Effector memory CD8-positive, alpha-beta T cell (primary cell): ENCODE measurements around the gene ZNF592.
A peak's percentile ranks its signal among the peaks of the same experiment; 100 is the strongest.
"Not testable (repeated sequence)": the region's sequence is repeated elsewhere in the genome, so short reads cannot be mapped to it uniquely, and the experiment has no call there.

Source experiments
- ATAC-seq: fragments of 150-1000 bp; cut with Tn5 transposase; replicated peaks from 2 replicates; pipeline ENCODE4 v1.10.0; 2021; ENCODE audit warnings: mild to moderate bottlenecking, moderate library complexity
- DNase-seq, 3 experiments: peaks; one replicate each; pipeline ENCODE4 v3.0.0; 2021
- H3K27ac Mint-ChIP-seq, 2 donors: one replicate each; pipeline ENCODE4 v1.8.0; 2022; ENCODE audit warnings: mild to moderate bottlenecking in 2 of 2, mixed read lengths in 2 of 2, moderate library complexity in 2 of 2
- H3K27me3 Mint-ChIP-seq, 2 donors: one replicate each; pipeline ENCODE4 v1.8.0; 2022; ENCODE audit warnings: mixed read lengths in 2 of 2
- H3K36me3 Mint-ChIP-seq: one replicate; pipeline ENCODE4 v1.8.0; 2022; ENCODE audit warnings: mild to moderate bottlenecking, moderate library complexity, mixed read lengths; ENCODE audit not compliant: insufficient read depth
- H3K4me1 Mint-ChIP-seq, 2 donors: one replicate each; pipeline ENCODE4 v1.8.0; 2022; ENCODE audit warnings: low read depth in 2 of 2, mixed read lengths in 2 of 2
- H3K4me3 Mint-ChIP-seq, 2 donors: one replicate each; pipeline ENCODE4 v1.8.0; 2022; ENCODE audit warnings: mild to moderate bottlenecking in 2 of 2, mixed read lengths in 2 of 2, moderate library complexity in 2 of 2
- H3K9me3 Mint-ChIP-seq, 2 donors: one replicate each; pipeline ENCODE4 v1.8.0; 2022; ENCODE audit warnings: mixed read lengths in 2 of 2

ZNF592 gene

DNA sequence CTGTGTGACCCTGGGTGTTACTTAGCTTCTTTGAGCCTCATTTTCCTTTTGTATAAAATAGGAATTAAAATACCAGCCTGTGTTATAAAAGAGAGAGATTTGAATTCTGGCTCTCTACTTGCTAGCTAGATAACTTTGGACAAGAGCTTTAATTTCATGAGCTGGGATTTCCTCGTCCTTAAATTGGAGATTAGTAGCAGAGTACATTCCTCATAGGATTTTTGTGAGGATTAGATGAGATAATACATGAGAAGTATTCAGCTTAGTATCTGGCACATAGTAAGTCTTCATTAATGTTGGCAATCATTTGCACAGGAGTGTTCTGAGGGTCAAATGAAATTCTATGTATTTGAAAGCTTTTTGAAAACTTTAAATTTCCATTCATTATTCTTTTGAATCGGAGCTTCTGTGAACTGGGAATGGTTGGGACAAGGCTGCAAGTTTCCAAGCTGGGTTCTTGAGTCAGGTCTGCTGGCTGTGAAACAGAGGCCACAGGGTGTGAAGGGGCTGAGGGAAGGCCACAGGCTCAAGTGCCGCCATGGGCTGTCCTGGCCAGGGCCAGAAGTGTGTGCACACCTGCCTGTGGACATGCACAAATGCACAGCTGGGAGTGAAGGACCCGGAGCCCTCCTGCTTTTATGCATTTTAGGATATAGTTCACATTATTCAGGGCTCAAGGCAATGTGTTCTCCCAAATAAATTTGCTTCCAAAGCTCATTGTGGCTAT lies 86.0 kb downstream of the ZNF592 start:
- H3K27ac Mint-ChIP-seq, result no peak overlapping the region
- ATAC-seq, result no peak
- H3K9me3 Mint-ChIP-seq, result no peaks in the 10 kb centered on the region
- H3K4me1 Mint-ChIP-seq, result no peaks in the 10 kb centered on the region
- H3K4me3 Mint-ChIP-seq, result no peak overlapping the region
- H3K27me3 Mint-ChIP-seq, result peaks cover 17 to 41% of the 10 kb centered on the region in 2 donors
- peaks cover 2% of the 10 kb centered on the region for H3K36me3 Mint-ChIP-seq
- DNase-seq, result no peak

DNA sequence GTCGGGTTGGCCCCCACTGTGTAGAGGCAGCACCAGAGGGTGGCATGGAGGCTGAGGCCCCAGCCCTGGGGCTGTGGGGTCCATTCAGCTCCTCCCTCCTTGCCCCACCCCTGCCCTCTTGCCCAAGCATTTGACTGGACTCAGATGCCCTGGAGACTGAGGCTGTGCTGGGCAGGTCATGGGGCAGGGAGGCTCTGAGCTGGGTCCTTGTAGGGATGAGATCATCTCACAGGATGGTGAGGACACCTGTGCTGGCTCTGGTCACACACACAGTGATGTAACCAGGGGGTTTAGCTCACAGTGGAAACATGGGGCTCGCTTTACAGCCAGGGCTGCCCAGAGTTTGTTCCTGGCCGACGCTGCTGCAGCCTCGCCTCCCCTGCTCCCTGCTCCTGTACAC lies 86.6 kb downstream of the ZNF592 start:
- DNase-seq (no peak), ATAC-seq (no peak)
- Mint-ChIP-seq H3K9me3 (no peaks in the 10 kb centered on the region), H3K27me3 (peaks cover 17 to 37% of the 10 kb centered on the region in 2 donors), H3K36me3 (peaks cover 2% of the 10 kb centered on the region), H3K27ac (no peak overlapping the region), H3K4me1 (no peaks in the 10 kb centered on the region), H3K4me3 (no peak overlapping the region)

DNA sequence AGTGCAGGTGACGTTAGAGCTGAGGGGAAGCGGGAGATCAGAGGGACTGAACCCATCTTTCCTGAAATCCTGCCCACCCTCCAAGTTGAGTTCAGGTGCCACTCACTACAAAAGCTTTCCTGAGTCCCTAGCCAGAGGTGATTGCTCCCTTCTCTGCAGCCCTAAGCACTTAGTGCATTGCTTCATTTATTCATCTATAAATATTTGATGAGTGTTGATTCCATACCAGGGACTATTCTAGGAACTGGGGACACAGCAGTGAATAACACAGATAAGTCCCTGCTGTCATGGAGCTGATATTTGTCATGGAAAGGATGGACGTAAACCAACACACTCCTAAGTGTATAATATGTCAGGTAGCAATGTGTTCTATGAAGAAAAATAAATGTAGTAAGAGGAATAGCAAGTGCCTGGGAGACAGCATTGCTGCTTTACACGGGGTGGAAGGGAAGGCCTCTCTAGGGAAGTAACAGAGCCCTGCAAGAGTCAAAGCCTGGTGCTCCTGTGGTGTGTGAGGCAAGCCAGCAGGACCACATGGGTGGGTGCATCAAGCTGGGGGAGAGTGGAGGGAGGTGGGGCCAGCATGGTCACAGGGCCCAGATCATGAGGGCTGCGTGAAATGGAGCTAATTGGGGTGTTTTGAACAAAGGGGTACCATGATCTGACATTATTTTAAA lies 87.4 kb downstream of the ZNF592 start:
- no peaks in the 10 kb centered on the region for H3K9me3 Mint-ChIP-seq
- ATAC-seq (no peak), DNase-seq (no peak)
- no peaks in the 10 kb centered on the region for H3K4me1 Mint-ChIP-seq
- no peak overlapping the region for H3K4me3 Mint-ChIP-seq
- peaks cover 18 to 31% of the 10 kb centered on the region in 2 donors for H3K27me3 Mint-ChIP-seq
- H3K36me3 Mint-ChIP-seq, result no peaks in the 10 kb centered on the region
- H3K27ac Mint-ChIP-seq, result no peak overlapping the region

DNA sequence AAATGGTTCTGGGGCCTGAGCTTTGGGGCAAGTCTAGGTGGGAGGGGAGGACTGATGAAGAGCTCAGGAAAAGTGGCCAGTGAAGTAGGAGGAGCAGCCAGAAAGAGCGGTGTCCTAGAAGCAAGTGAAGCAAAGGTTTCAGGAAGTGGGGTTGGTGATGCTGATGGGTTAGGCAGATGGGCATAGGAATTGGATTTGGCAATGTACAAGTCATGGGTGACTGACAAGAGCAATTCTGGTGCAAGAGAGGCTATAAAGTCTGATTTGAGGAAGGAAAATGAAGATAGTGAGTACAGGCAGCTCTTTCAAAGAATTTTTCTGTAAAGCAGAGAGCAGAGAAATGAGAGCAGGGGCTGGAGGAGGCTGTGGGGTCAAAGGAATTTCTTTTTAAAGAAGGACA lies 88.5 kb downstream of the ZNF592 start:
- Mint-ChIP-seq H3K27ac (no peak overlapping the region), H3K36me3 (no peaks in the 10 kb centered on the region), H3K9me3 (no peaks in the 10 kb centered on the region), H3K27me3 (peaks cover 28 to 32% of the 10 kb centered on the region in 2 donors), H3K4me1 (no peaks in the 10 kb centered on the region), H3K4me3 (no peak overlapping the region)
- no peak for ATAC-seq
- DNase-seq, result no peak

DNA sequence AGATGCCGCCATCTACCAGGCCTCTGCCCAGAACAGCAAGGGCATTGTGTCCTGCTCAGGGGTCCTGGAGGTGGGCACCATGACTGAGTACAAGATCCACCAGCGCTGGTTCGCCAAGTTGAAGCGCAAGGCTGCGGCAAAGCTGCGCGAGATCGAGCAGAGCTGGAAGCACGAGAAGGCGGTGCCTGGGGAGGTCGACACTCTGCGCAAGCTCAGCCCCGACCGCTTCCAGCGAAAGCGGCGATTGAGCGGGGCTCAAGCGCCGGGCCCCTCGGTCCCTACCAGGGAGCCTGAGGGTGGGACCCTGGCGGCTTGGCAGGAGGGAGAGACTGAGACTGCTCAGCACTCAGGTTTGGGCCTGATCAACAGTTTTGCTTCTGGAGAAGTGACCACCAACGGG lies 91.3 kb downstream of the ZNF592 start:
- H3K27ac Mint-ChIP-seq, result no peak overlapping the region
- DNase-seq (no peak), ATAC-seq (no peak)
- H3K4me1 Mint-ChIP-seq, result no peaks in the 10 kb centered on the region
- H3K4me3 Mint-ChIP-seq, result no peak overlapping the region
- H3K9me3 Mint-ChIP-seq, result no peaks in the 10 kb centered on the region
- H3K36me3 Mint-ChIP-seq, result no peaks in the 10 kb centered on the region
- H3K27me3 Mint-ChIP-seq, result peaks cover 28 to 32% of the 10 kb centered on the region in 2 donors

DNA sequence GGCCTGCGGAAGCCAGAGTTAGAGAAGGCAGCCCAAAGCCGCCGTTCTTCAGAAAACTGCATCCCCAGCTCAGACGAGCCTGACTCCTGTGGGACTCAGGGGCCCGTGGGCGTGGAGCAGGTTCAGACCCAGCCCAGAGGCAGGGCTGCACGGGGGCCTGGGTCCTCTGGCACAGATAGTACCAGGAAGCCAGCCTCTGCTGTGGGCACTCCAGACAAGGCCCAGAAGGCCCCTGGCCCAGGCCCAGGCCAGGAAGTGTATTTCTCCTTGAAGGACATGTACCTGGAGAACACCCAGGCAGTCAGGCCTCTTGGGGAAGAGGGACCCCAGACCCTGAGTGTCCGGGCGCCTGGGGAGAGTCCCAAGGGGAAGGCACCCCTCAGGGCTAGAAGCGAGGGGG lies 91.9 kb downstream of the ZNF592 start:
- DNase-seq (no peak), ATAC-seq (no peak)
- Mint-ChIP-seq H3K27ac (no peak overlapping the region), H3K36me3 (no peaks in the 10 kb centered on the region), H3K9me3 (no peaks in the 10 kb centered on the region), H3K27me3 (peaks cover 27 to 28% of the 10 kb centered on the region in 2 donors), H3K4me3 (no peak overlapping the region), H3K4me1 (no peaks in the 10 kb centered on the region)

DNA sequence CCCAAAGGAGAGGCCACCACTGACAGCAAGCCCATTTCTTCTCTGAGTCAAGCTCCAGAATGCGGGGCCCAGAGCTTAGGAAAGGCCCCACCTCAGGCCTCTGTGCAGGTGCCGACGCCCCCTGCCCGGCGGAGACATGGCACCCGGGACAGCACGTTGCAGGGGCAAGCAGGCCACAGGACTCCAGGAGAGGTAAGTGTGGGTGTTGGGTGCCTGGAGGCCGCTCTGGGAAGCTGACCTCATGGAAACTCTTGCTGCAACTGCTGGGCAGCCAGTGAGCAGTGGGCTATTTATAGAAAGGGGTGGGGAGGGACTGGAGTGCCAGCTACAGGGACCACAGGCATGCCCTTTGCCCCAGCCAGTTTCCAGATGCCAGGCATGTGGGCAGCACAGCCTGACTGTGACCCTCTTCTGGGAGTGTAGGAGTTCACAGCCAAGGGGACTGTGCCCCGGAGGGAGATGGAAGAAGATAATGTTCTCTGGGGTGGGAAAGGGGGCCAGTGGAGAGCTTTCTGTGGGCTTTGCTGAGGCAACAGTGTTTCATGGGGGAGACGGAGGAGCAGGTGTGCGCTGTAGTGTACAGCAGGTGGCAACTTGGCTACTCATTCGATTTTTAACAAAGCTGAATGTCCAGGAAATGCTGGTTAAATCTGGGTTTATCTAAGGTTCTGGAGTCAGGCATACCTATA lies 92.5 kb downstream of the ZNF592 start:
- Mint-ChIP-seq H3K27ac (peak overlapping the region in 1 of 2 donors; percentile 44), H3K4me3 (no peak overlapping the region), H3K4me1 (no peaks in the 10 kb centered on the region), H3K36me3 (no peaks in the 10 kb centered on the region), H3K9me3 (no peaks in the 10 kb centered on the region), H3K27me3 (peaks cover 22 to 23% of the 10 kb centered on the region in 2 donors)
- ATAC-seq (no peak), DNase-seq (no peak)

DNA sequence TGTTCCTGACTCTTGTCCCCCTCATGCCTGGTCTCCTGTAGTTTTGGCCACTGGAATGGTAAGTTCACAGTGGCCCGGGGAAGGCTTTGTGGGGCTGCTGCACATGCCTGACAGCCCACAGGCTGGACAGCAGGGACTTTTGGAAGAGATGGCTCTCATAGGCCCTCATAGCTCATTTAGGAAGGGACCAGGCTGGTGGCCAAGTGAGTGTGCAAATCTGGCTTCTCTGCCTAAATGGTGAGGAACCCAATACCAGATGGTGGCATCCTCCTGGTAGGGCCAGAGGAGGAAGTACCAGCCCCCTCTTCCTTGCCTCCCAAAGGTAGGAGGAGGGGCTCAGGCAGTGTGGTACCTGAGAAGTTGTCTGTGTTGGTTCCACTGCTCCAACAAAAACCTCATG lies 94.4 kb downstream of the ZNF592 start:
- H3K27ac Mint-ChIP-seq, result peak overlapping the region in 1 of 2 donors; percentile 44
- peaks cover 2% of the 10 kb centered on the region for H3K36me3 Mint-ChIP-seq
- H3K4me1 Mint-ChIP-seq, result no peaks in the 10 kb centered on the region
- H3K9me3 Mint-ChIP-seq, result peaks cover 0 to 7% of the 10 kb centered on the region in 2 donors
- no peak overlapping the region for H3K4me3 Mint-ChIP-seq
- no peak for ATAC-seq
- DNase-seq, result no peak
- H3K27me3 Mint-ChIP-seq, result peaks cover 13 to 17% of the 10 kb centered on the region in 2 donors

DNA sequence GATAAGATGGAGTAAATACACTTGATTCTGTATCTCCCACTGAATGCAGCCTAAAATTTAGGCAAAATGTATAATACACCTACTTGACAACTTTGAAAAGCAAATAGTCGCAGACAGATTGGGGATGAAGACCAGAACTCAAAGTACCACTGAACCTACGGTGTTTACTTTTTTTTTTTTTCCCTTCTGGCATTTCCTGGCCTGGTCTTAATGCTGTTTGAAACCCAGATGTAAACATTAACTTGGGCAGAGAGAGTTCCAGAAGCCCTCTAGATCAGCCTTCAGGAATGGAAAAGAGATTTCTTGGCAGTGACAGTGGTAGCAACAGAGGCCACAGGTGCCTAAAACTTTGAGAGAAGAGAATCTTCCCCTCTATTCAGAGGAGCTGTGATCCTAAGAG lies 96.6 kb downstream of the ZNF592 start:
- DNase-seq, result no peak
- H3K4me1 Mint-ChIP-seq, result no peaks in the 10 kb centered on the region
- H3K9me3 Mint-ChIP-seq, result peaks cover 0 to 14% of the 10 kb centered on the region in 2 donors
- no peak overlapping the region for H3K27ac Mint-ChIP-seq
- ATAC-seq, result no peak
- H3K4me3 Mint-ChIP-seq, result no peak overlapping the region
- peaks cover 3% of the 10 kb centered on the region for H3K36me3 Mint-ChIP-seq
- H3K27me3 Mint-ChIP-seq, result peaks cover 10 to 12% of the 10 kb centered on the region in 2 donors

DNA sequence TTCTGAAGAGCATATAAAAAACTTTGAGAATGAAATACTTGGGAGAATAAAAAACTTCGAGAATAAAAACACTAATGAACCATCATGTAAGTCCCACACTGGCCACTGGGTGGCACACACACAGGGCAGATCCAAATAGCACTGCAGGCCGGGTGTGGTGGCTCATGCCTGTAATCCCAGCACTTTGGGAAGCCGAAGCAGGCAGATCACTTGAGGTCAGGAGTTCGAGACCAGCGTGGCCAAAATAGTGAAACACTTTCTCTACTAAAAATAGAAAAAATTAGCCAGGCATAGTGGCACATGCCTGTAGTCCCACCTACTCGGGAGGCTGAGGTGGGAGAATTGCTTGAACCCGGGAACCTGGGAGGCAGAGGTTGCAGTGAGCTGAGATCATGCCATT lies 97.2 kb downstream of the ZNF592 start:
- not testable (repeated sequence) for H3K27ac Mint-ChIP-seq, H3K4me1 Mint-ChIP-seq, H3K4me3 Mint-ChIP-seq, H3K36me3 Mint-ChIP-seq
- Mint-ChIP-seq H3K9me3 (peaks cover 0 to 14% of the 10 kb centered on the region in 2 donors), H3K27me3 (peaks cover 10 to 12% of the 10 kb centered on the region in 2 donors)
- ATAC-seq, result peak; percentile 53
- peak; percentile 14 to 41 (median 21) for DNase-seq

DNA sequence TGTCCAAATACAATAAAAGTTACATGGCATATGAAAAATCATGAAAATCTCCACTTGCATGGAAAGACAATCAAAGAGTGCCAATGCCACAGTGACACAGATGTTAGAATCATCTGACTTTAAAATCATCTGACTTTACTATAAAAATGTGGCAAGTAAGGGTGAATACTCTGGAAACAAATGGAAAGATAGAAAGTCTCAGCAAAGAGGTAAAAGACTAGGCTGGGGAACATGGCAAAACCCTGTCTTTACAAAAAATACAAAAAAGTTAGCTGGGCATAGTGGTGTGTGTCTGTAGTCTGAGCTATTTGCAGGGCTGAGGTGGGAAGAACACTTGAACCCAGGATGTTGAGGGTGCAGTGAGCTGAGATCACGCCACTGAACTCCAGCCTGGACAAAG lies 97.9 kb downstream of the ZNF592 start:
- Mint-ChIP-seq H3K4me3 (no peak overlapping the region), H3K4me1 (no peaks in the 10 kb centered on the region), H3K27me3 (peaks cover 5 to 6% of the 10 kb centered on the region in 2 donors), H3K27ac (no peak overlapping the region), H3K9me3 (peaks cover 0 to 14% of the 10 kb centered on the region in 2 donors), H3K36me3 (peaks cover 3% of the 10 kb centered on the region)
- ATAC-seq (no peak), DNase-seq (no peak)

DNA sequence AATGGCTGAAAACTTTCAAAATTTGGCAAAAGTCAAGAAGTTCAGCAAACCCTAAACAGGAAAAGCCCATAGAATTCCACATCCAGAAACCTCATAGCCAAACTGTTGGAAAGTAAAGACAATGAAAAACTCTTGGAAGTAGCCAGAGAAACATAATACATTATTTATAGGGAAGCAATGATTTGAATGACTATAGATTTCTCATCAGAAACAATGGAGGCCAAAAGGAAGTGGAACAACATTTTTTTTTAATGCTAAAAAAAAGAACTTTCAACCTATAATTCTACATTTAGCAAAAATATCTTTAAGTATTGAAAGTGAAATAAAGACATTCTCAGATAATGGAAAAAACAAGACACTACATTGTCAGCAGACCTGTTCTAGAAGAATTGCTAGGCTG lies 99.0 kb downstream of the ZNF592 start:
- Mint-ChIP-seq H3K27me3 (no peaks in the 10 kb centered on the region), H3K36me3 (peaks cover 3% of the 10 kb centered on the region), H3K4me3 (no peak overlapping the region), H3K27ac (peak overlapping the region in 1 of 2 donors; percentile 53), H3K9me3 (peaks cover 0 to 14% of the 10 kb centered on the region in 2 donors), H3K4me1 (no peaks in the 10 kb centered on the region)
- ATAC-seq (no peak), DNase-seq (no peak)

DNA sequence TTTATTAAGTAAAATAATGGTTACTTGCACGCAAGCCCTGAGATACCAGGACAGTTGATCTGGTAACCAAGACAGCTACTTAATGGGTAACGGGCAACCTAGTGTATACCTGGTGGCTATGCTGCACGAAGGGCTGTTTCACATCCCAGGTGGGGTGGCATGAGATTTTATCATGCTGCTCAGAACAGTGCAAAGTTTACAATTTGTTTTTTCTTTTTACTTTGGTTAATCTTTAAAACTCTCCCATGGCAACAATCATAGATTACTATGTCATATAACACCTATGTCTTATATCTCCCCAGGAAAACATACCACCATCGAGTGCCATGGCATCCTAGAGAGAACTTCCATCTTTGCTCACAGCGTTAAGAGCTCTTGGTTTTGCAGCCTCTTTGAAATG lies 103.8 kb downstream of the ZNF592 start:
- ATAC-seq (no peak), DNase-seq (no peak)
- H3K4me3 Mint-ChIP-seq, result no peak overlapping the region
- peaks cover 0 to 8% of the 10 kb centered on the region in 2 donors for H3K9me3 Mint-ChIP-seq
- no peak overlapping the region for H3K27ac Mint-ChIP-seq
- H3K27me3 Mint-ChIP-seq, result no peaks in the 10 kb centered on the region
- peaks cover 3% of the 10 kb centered on the region for H3K36me3 Mint-ChIP-seq
- peaks cover 0 to 1% of the 10 kb centered on the region in 2 donors for H3K4me1 Mint-ChIP-seq

DNA sequence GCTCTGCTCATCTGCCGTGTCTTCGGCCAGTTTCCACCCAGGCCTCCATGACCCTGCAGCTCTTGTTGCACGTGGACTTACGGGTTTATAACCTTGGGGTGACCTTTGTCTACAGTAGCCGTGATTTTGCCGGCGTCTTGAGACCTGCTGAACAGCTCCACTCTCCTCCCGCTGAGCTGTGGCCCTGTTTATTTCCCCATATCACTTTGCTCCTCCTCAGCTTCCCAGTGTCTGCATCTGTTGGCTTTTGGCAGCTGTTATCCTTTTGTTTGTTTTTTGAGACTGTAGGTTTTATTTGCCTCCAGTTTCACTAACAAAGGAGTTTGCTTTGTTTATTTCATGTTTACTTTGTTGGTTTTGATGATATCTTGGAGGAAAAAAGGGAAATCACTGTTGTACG lies 106.7 kb downstream of the ZNF592 start:
- DNase-seq, result no peak
- ATAC-seq, result no peak
- Mint-ChIP-seq H3K4me3 (no peak overlapping the region), H3K27ac (peak overlapping the region in 1 of 2 donors; percentile 53), H3K36me3 (no peaks in the 10 kb centered on the region), H3K27me3 (no peaks in the 10 kb centered on the region), H3K4me1 (peaks cover 0 to 1% of the 10 kb centered on the region in 2 donors), H3K9me3 (no peaks in the 10 kb centered on the region)
